Calu3 (cell line): Measurements from ENCODE around the gene STXBP2. TPM values are rescaled to one million over a fixed set of nuclear protein-coding genes. Genes with fewer than 3 reads are reported as not detected.

ENCODE experiments used
- BruUV-seq: library from RNA; stranded (reverse); fragments of 400-500 nt; replicated peaks from 2 replicates; lab custom pipeline; 2021; lab: Mats Ljungman, UMichigan
- CTCF ChIA-PET: fragments of 300-600 bp; sonication (Branson Sonifier 250); formaldehyde crosslinking; loops from one replicate; lab custom pipeline; 2022; ENCODE audit warnings: antibody characterized with exemption; lab: Charles Lee
- DNase-seq: peaks from one replicate; pipeline ENCODE4 v3.0.0; 2022
- H3K27ac Mint-ChIP-seq: one replicate; pipeline ENCODE4 v1.8.0; 2022; ENCODE audit warnings: mixed read lengths; ENCODE audit not compliant: unreplicated experiment
- H3K27me3 Mint-ChIP-seq: one replicate; pipeline ENCODE4 v1.8.0; 2022; ENCODE audit warnings: mixed read lengths; ENCODE audit not compliant: unreplicated experiment
- H3K36me3 Mint-ChIP-seq: one replicate; pipeline ENCODE4 v1.8.0; 2022; ENCODE audit warnings: mild to moderate bottlenecking, moderate library complexity, mixed read lengths; ENCODE audit not compliant: insufficient read depth, unreplicated experiment
- H3K4me1 Mint-ChIP-seq: one replicate; pipeline ENCODE4 v1.8.0; 2022; ENCODE audit warnings: mild to moderate bottlenecking, low read depth, mixed read lengths; ENCODE audit not compliant: unreplicated experiment
- H3K4me3 Mint-ChIP-seq: one replicate; pipeline ENCODE4 v1.8.0; 2022; ENCODE audit warnings: mild to moderate bottlenecking, low read depth, moderate library complexity, mixed read lengths; ENCODE audit not compliant: unreplicated experiment
- H3K9me3 Mint-ChIP-seq: one replicate; pipeline ENCODE4 v1.8.0; 2022; ENCODE audit warnings: low read depth, mixed read lengths; ENCODE audit not compliant: unreplicated experiment
- intact Hi-C: fragments of 100-400 bp; cut with micrococcal nuclease; formaldehyde crosslinking; loops from one replicate; pipeline ENCODE4 v1.10.0; 2022; ENCODE audit not compliant: unreplicated experiment
- total RNA-seq: library from RNA; stranded (reverse); gene quantifications from 2 replicates; pipeline ENCODE4 v1.2.3, GENCODE V29; 2022
- TF ChIP-seq, protein P1 (sequence below): fragments of 200-600 bp; IDR thresholded peaks from one replicate; pipeline ENCODE4 v1.8.0; 2022; ENCODE audit warnings: antibody characterized with exemption; ENCODE audit not compliant: unreplicated experiment

The STXBP2 gene
- total RNA-seq, 1 experiment from 2014 or later: 132 TPM

DNA sequence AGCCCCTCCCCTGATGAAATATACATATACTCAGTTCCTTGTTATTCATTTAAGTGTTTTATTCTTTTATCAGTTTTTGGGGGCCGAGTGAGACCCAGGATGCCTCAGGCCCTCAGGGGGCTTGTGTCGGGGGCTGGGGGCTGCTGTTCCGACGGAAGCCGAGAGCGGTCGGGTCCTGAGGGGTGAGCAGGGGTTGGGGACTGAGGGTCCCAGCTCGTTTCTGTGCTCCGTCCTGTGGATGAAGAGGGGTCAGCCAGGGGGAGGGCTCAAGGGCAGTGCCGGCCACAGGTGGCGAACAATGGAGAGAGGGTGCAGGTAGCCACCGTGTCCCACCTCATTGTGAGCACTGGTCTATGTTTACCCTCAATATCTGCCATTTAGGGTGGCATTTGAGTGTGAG is 5.3 kb upstream of the STXBP2 start:
- CTCF ChIA-PET: no interaction called here
- intact Hi-C loops: no loop called here

GRCh38 chr19:7632340-7633203 is 4.3 kb upstream of the STXBP2 start:
- no peaks in the 10 kb centered on the region for H3K9me3 Mint-ChIP-seq
- CTCF ChIA-PET: no interaction called here
- H3K4me1 Mint-ChIP-seq: peaks cover 7% of the 10 kb centered on the region
- no peak overlapping the region for H3K4me3 Mint-ChIP-seq
- no peak for DNase-seq
- H3K27ac Mint-ChIP-seq: no peak overlapping the region
- BruUV-seq: no TSS peak
- H3K36me3 Mint-ChIP-seq: peaks cover 49% of the 10 kb centered on the region
- no peaks in the 10 kb centered on the region for H3K27me3 Mint-ChIP-seq
- TF ChIP-seq, protein P1, sequence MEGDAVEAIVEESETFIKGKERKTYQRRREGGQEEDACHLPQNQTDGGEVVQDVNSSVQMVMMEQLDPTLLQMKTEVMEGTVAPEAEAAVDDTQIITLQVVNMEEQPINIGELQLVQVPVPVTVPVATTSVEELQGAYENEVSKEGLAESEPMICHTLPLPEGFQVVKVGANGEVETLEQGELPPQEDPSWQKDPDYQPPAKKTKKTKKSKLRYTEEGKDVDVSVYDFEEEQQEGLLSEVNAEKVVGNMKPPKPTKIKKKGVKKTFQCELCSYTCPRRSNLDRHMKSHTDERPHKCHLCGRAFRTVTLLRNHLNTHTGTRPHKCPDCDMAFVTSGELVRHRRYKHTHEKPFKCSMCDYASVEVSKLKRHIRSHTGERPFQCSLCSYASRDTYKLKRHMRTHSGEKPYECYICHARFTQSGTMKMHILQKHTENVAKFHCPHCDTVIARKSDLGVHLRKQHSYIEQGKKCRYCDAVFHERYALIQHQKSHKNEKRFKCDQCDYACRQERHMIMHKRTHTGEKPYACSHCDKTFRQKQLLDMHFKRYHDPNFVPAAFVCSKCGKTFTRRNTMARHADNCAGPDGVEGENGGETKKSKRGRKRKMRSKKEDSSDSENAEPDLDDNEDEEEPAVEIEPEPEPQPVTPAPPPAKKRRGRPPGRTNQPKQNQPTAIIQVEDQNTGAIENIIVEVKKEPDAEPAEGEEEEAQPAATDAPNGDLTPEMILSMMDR: no peak
- intact Hi-C loops: no loop called here

More for the DNA sequence above, 5.3 kb upstream of the STXBP2 start:
- no peak overlapping the region for H3K27ac Mint-ChIP-seq
- H3K4me1 Mint-ChIP-seq: peaks cover 7% of the 10 kb centered on the region
- TF ChIP-seq, protein P1: no peak
- H3K4me3 Mint-ChIP-seq: no peak overlapping the region
- BruUV-seq: no TSS peak
- peaks cover 39% of the 10 kb centered on the region for H3K36me3 Mint-ChIP-seq
- no peaks in the 10 kb centered on the region for H3K27me3 Mint-ChIP-seq
- DNase-seq: no peak
- H3K9me3 Mint-ChIP-seq: no peaks in the 10 kb centered on the region

GRCh38 chr19:7633698-7634097 is 3.2 kb upstream of the STXBP2 start, which contains the start of gene PCP2:
Gene PCP2 (minus strand): TSS chr19:7633719. CDS start chr19:7633457, 262 bp downstream.
- intact Hi-C loops: no loop called here
- no peak within 1 kb of the TSS for H3K4me3 Mint-ChIP-seq

GRCh38 chr19:7635670-7636069 is 1.2 kb upstream of the STXBP2 start:
- CTCF ChIA-PET: interaction anchor here (0.5 kb wide), 1 partner anchor 67 kb away, joined by 5 read pairs; no protein-coding TSS in a partner anchor
- peaks cover 41% of the 10 kb centered on the region for H3K36me3 Mint-ChIP-seq
- intact Hi-C loops: no loop called here
- no peaks in the 10 kb centered on the region for H3K4me1 Mint-ChIP-seq
- H3K9me3 Mint-ChIP-seq: peaks cover 3% of the 10 kb centered on the region
- BruUV-seq: no TSS peak
- TF ChIP-seq, protein P1: no peak
- H3K27ac Mint-ChIP-seq: no peak overlapping the region
- H3K4me3 Mint-ChIP-seq: no peak overlapping the region
- no peak for DNase-seq
- no peaks in the 10 kb centered on the region for H3K27me3 Mint-ChIP-seq

More at GRCh38 chr19:7633698-7634097, 3.2 kb upstream of the STXBP2 start, which contains the start of gene PCP2:
- CTCF ChIA-PET: no interaction called here
- H3K4me1 Mint-ChIP-seq: no peaks in the 10 kb centered on the region
- TF ChIP-seq, protein P1: no peak
- no peaks in the 10 kb centered on the region for H3K9me3 Mint-ChIP-seq
- H3K27ac Mint-ChIP-seq: no peak within 1 kb of the TSS
- no TSS peak for BruUV-seq
- DNase-seq: no peak
- H3K36me3 Mint-ChIP-seq: peaks cover 53% of the 10 kb centered on the region
- no peaks in the 10 kb centered on the region for H3K27me3 Mint-ChIP-seq
